ENCODE measurements around the gene FANCC.

DNA sequence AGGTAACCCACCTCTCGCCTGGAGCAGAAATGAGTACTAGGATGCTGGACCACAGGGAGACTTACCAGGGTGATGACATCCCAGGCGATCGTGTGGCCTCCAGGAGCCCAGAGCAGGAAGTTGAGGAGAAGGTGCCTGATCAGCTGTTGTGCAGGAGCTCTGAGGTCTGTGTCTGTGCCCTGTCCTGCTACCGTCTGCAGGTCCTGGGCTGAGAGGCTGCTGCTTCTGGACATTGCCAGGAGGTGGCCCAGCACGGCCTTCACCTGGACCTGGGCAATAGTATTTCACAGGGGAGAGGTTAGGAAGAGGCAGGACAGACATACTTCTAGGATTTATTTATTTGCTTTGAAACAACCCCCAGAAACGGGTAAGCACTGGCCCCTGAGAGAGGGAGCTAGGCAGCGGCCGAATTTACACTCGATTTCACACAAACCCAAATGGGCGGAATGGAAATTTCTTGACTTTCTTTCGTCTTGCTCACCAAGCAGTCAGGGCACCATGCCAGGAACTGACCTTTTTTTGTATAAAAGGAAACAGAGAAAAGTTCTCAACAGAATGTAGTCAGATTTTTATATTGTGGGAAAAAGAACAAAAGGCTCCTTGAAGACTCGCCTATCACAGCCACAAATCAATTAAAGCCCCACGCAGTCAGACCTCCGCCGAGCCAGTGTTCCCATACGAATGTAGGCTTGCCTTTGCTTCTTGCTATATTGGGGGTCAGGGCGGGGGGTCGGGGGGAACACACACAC is 210.3 kb downstream of the FANCC start:
- TF ChIP-seq, protein P1, sequence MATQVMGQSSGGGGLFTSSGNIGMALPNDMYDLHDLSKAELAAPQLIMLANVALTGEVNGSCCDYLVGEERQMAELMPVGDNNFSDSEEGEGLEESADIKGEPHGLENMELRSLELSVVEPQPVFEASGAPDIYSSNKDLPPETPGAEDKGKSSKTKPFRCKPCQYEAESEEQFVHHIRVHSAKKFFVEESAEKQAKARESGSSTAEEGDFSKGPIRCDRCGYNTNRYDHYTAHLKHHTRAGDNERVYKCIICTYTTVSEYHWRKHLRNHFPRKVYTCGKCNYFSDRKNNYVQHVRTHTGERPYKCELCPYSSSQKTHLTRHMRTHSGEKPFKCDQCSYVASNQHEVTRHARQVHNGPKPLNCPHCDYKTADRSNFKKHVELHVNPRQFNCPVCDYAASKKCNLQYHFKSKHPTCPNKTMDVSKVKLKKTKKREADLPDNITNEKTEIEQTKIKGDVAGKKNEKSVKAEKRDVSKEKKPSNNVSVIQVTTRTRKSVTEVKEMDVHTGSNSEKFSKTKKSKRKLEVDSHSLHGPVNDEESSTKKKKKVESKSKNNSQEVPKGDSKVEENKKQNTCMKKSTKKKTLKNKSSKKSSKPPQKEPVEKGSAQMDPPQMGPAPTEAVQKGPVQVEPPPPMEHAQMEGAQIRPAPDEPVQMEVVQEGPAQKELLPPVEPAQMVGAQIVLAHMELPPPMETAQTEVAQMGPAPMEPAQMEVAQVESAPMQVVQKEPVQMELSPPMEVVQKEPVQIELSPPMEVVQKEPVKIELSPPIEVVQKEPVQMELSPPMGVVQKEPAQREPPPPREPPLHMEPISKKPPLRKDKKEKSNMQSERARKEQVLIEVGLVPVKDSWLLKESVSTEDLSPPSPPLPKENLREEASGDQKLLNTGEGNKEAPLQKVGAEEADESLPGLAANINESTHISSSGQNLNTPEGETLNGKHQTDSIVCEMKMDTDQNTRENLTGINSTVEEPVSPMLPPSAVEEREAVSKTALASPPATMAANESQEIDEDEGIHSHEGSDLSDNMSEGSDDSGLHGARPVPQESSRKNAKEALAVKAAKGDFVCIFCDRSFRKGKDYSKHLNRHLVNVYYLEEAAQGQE (IDR thresholded peaks at IDR 0.05; ENCODE audit: low read depth) = no peak
- TF ChIP-seq POLR2A (IDR thresholded peaks at IDR 0.05; ENCODE audit: borderline replicate concordance, extremely low read depth, insufficient read depth, insufficient read length) (no peak), RAD21 (IDR thresholded peaks at IDR 0.05; ENCODE audit: low read depth) (no peak), EZH2 (IDR thresholded peaks at IDR 0.05) (no peak), EZH2phosphoT487 (IDR thresholded peaks at IDR 0.05; ENCODE audit: borderline replicate concordance) (no peak), TCF7L2 (IDR thresholded peaks at IDR 0.05; ENCODE audit: borderline replicate concordance, extremely low read depth, insufficient read depth, insufficient read length) (no peak), CEBPB (IDR thresholded peaks at IDR 0.05; ENCODE audit: low read depth) (no peak), FOSL1 (IDR thresholded peaks at IDR 0.05; ENCODE audit: low read depth) (no peak), CBX3 (IDR thresholded peaks at IDR 0.05; ENCODE audit: low read depth) (no peak), POLR2AphosphoS5 (IDR thresholded peaks at IDR 0.05; ENCODE audit: low read depth, low read length) (no peak), YY1 (IDR thresholded peaks at IDR 0.05; ENCODE audit: extremely low read depth, insufficient replicate concordance, low read depth, low read length) (no peak)
- TF ChIP-seq, protein P2, sequence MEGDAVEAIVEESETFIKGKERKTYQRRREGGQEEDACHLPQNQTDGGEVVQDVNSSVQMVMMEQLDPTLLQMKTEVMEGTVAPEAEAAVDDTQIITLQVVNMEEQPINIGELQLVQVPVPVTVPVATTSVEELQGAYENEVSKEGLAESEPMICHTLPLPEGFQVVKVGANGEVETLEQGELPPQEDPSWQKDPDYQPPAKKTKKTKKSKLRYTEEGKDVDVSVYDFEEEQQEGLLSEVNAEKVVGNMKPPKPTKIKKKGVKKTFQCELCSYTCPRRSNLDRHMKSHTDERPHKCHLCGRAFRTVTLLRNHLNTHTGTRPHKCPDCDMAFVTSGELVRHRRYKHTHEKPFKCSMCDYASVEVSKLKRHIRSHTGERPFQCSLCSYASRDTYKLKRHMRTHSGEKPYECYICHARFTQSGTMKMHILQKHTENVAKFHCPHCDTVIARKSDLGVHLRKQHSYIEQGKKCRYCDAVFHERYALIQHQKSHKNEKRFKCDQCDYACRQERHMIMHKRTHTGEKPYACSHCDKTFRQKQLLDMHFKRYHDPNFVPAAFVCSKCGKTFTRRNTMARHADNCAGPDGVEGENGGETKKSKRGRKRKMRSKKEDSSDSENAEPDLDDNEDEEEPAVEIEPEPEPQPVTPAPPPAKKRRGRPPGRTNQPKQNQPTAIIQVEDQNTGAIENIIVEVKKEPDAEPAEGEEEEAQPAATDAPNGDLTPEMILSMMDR (IDR thresholded peaks at IDR 0.05 in 2 of 3, conservative IDR thresholded peaks at IDR 0.05 in 1 of 3; ENCODE audit: borderline replicate concordance in 1 of 3, insufficient read depth in 1 of 3, low read depth in 2 of 3, low read length in 2 of 3) = no peak
- TF ChIP-seq, protein P3, sequence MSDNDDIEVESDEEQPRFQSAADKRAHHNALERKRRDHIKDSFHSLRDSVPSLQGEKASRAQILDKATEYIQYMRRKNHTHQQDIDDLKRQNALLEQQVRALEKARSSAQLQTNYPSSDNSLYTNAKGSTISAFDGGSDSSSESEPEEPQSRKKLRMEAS (IDR thresholded peaks at IDR 0.05) = no peak
